CD4-positive, alpha-beta T cell (primary cell): Measurements from ENCODE around the gene ARHGAP15. TPM values are rescaled to one million over a fixed set of nuclear protein-coding genes. Genes with fewer than 3 reads are reported as not detected.
A peak's percentile ranks its signal among the peaks of the same experiment; 100 is the strongest.

Experiments
- ATAC-seq: fragments of 200-7000 bp; cut with Tn5 transposase; one replicate; pipeline ENCODE4 v1.10.0; 2022; ENCODE audit warnings: mild to moderate bottlenecking; ENCODE audit not compliant: poor library complexity
- CTCF ChIA-PET: fragments of 350-600 bp; sonication (Branson Sonifier 250); formaldehyde crosslinking; loops from one replicate; lab custom pipeline; 2021; ENCODE audit warnings: antibody characterized with exemption, inconsistent platforms; lab: Charles Lee
- POLR2A ChIA-PET: fragments of 350-600 bp; sonication (Branson Sonifier 250); formaldehyde crosslinking; loops from one replicate; lab custom pipeline; 2021; ENCODE audit warnings: antibody characterized with exemption, inconsistent platforms; lab: Charles Lee
- DNase-seq, 14 experiments: peaks; one replicate each; pipeline ENCODE4 v3.0.0-alpha.2; 2013 to 2020; ENCODE audit warnings: mixed read lengths in 2 of 14
- H3K27ac ChIP-seq, 2 donors: one replicate each; pipeline versions ENCODE4 v1.5.1 to v1.7.0; 2013; ENCODE audit warnings: low read length in 2 of 2, low read depth in 1 of 2, mild to moderate bottlenecking in 1 of 2
- H3K27me3 ChIP-seq, 2 experiments: 1 replicate in 1 of 2; 2 replicates in 1 of 2; pipeline versions ENCODE4 v1.6.1 to v1.7.0; 2013; ENCODE audit warnings: low read length in 2 of 2, control low read depth in 1 of 2, mild to moderate bottlenecking in 1 of 2, moderate library complexity in 1 of 2; ENCODE audit not compliant: insufficient read depth in 2 of 2, control insufficient read depth in 1 of 2
- H3K36me3 ChIP-seq: one replicate; pipeline ENCODE4 v1.6.1; 2013; ENCODE audit warnings: low read length, control low read depth; ENCODE audit not compliant: insufficient read depth
- H3K4me1 ChIP-seq: one replicate; pipeline ENCODE4 v1.6.1; 2013; ENCODE audit warnings: low read length, control low read depth; ENCODE audit not compliant: insufficient read depth
- H3K4me3 ChIP-seq: one replicate; pipeline ENCODE4 v1.5.1; 2013; ENCODE audit warnings: mild to moderate bottlenecking, low read length, moderate library complexity
- H3K9me3 ChIP-seq, 2 experiments: 1 replicate in 1 of 2; 2 replicates in 1 of 2; pipeline versions ENCODE4 v1.6.1 to v1.7.0; 2013; ENCODE audit warnings: low read length in 2 of 2, mild to moderate bottlenecking in 2 of 2, control low read depth in 1 of 2, moderate library complexity in 1 of 2; ENCODE audit not compliant: control insufficient read depth in 1 of 2, insufficient read depth in 1 of 2
- H3K27ac Mint-ChIP-seq: one replicate; pipeline ENCODE4 v1.8.0; 2020; ENCODE audit warnings: mixed read lengths
- H3K27me3 Mint-ChIP-seq: one replicate; pipeline ENCODE4 v1.8.0; 2021; ENCODE audit warnings: mixed read lengths
- H3K36me3 Mint-ChIP-seq: one replicate; pipeline ENCODE4 v1.8.0; 2021; ENCODE audit warnings: low read depth, mixed read lengths
- H3K4me1 Mint-ChIP-seq: one replicate; pipeline ENCODE4 v1.8.0; 2021; ENCODE audit warnings: low read depth, mixed read lengths
- H3K4me3 Mint-ChIP-seq: one replicate; pipeline ENCODE4 v1.8.0; 2020; ENCODE audit warnings: mild to moderate bottlenecking, mixed read lengths
- H3K9me3 Mint-ChIP-seq: one replicate; pipeline ENCODE4 v1.8.0; 2020; ENCODE audit warnings: mixed read lengths
- CTCF ChIP-seq: fragments of 200-600 bp; IDR thresholded peaks from one replicate; pipeline ENCODE4 v1.8.0; 2022; ENCODE audit warnings: antibody characterized with exemption, mild to moderate bottlenecking
- intact Hi-C, 2 experiments: fragments of 100-400 bp; cut with DNase I in 1 of 2; cut with micrococcal nuclease in 1 of 2; formaldehyde crosslinking; loops; one replicate each; pipeline versions ENCODE4 v1.15.1 to v1.9.0; 2023 to 2025; cut with DNase I, micrococcal nuclease
- total RNA-seq, 174 experiments: library from RNA in 2 of 174; stranded (reverse) in 2 of 174; gene quantifications; one replicate each; pipeline ENCODE4 v1.2.3 and lab custom pipeline; 2021 to 2026

The ARHGAP15 gene
- total RNA-seq, 2 experiments from 2014 or later: 158 to 165 TPM

GRCh38 chr2:143473216-143473615 is 344.0 kb downstream of the ARHGAP15 start:
- Mint-ChIP-seq H3K27me3 (no peaks in the 10 kb centered on the region), H3K4me3 (no peak overlapping the region), H3K4me1 (peaks cover 53% of the 10 kb centered on the region), H3K9me3 (no peaks in the 10 kb centered on the region), H3K36me3 (peaks cover 58% of the 10 kb centered on the region), H3K27ac (peak overlapping the region; percentile 47)
- Histone ChIP-seq H3K27ac (no peak overlapping the region), H3K4me3 (no peak overlapping the region), H3K9me3 (no peaks in the 10 kb centered on the region), H3K36me3 (peaks cover 18% of the 10 kb centered on the region), H3K27me3 (no peaks in the 10 kb centered on the region), H3K4me1 (peaks cover 2% of the 10 kb centered on the region)
- ChIA-PET CTCF (no interaction called here), POLR2A (interaction anchor here (0.6 kb wide), 1 partner anchor 116 kb away, joined by 3 read pairs; no protein-coding TSS in a partner anchor)
- DNase-seq (no peak), ATAC-seq (no peak)
- intact Hi-C loops: no loop called here
- TF ChIP-seq CTCF: no peak

GRCh38 chr2:143473820-143474219 is 344.6 kb downstream of the ARHGAP15 start:
- peaks cover 54% of the 10 kb centered on the region for H3K4me1 Mint-ChIP-seq
- POLR2A ChIA-PET: interaction anchor here (0.6 kb wide), 1 partner anchor 117 kb away, joined by 3 read pairs; no protein-coding TSS in a partner anchor
- H3K36me3 ChIP-seq: peaks cover 18% of the 10 kb centered on the region
- no peak overlapping the region for H3K4me3 Mint-ChIP-seq
- peaks cover 56% of the 10 kb centered on the region for H3K36me3 Mint-ChIP-seq
- H3K4me3 ChIP-seq: no peak overlapping the region
- intact Hi-C loops: no loop called here
- peak overlapping the region; percentile 47 for H3K27ac Mint-ChIP-seq
- DNase-seq: no peak
- no peaks in the 10 kb centered on the region for H3K9me3 Mint-ChIP-seq
- H3K4me1 ChIP-seq: peaks cover 2% of the 10 kb centered on the region
- no peak for TF ChIP-seq CTCF
- H3K27me3 ChIP-seq: no peaks in the 10 kb centered on the region
- no peak overlapping the region for H3K27ac ChIP-seq
- H3K27me3 Mint-ChIP-seq: no peaks in the 10 kb centered on the region
- no peaks in the 10 kb centered on the region for H3K9me3 ChIP-seq
- no peak for ATAC-seq
- CTCF ChIA-PET: no interaction called here

- CTCF ChIA-PET: no interaction called here
- H3K36me3 Mint-ChIP-seq: peaks cover 51% of the 10 kb centered on the region
Observed at GRCh38 chr2:143474586-143474985, 345.4 kb downstream of the ARHGAP15 start.

More at GRCh38 chr2:143474586-143474985, 345.4 kb downstream of the ARHGAP15 start:
- H3K27ac ChIP-seq: no peak overlapping the region
- no peaks in the 10 kb centered on the region for H3K27me3 Mint-ChIP-seq
- no peak overlapping the region for H3K4me3 Mint-ChIP-seq
- POLR2A ChIA-PET: no interaction called here
- ATAC-seq (no peak), DNase-seq (no peak)
- peaks cover 18% of the 10 kb centered on the region for H3K36me3 ChIP-seq
- no peak overlapping the region for H3K4me3 ChIP-seq
- H3K4me1 Mint-ChIP-seq: peaks cover 62% of the 10 kb centered on the region
- H3K9me3 Mint-ChIP-seq: no peaks in the 10 kb centered on the region
- no peak overlapping the region for H3K27ac Mint-ChIP-seq
- no peaks in the 10 kb centered on the region for H3K27me3 ChIP-seq
- no peaks in the 10 kb centered on the region for H3K9me3 ChIP-seq
- intact Hi-C loops: no loop called here
- H3K4me1 ChIP-seq: peaks cover 2% of the 10 kb centered on the region
- TF ChIP-seq CTCF: no peak
